ENCODE results near the gene MAP3K3.
"Not testable (repeated sequence)": the region's sequence is repeated elsewhere in the genome, so short reads cannot be mapped to it uniquely, and the experiment has no call there.

The MAP3K3 gene

DNA sequence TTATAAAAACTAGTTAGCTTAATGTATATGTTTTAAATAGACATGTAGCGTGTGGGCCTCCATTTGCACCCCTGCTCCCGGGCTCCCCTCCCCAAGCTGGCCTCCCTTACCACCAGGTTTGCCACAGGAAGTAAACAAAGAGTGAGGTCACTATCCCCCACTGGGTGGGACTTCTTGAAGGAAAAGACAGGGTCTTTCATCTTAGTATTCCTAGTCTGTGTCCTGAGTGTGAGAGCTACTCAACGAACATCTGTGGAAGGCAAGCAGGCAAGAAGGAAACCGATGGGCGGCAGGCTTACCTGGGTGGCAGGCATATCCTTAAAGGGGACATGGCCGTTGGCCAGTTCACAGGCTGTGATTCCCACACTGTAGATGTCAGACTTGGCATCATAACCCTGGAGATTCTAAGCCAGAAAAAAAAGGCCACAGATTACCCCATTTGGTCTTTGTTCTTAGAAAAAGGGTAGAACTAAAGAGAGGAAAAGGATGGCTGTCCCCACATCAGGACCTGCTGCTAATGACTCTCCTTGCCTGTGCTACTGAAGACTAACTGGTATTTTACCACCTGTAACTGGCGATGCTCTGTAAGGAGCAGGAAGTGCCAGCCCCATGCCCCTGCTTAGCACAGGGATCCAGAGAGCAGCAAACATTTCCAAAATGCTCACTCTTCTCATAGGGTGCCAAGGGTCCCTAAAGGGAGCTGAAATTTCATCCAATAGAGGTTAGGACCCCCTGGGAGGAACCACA, 84.3 kb downstream of the MAP3K3 start:
- ATAC-seq: no peak

DNA sequence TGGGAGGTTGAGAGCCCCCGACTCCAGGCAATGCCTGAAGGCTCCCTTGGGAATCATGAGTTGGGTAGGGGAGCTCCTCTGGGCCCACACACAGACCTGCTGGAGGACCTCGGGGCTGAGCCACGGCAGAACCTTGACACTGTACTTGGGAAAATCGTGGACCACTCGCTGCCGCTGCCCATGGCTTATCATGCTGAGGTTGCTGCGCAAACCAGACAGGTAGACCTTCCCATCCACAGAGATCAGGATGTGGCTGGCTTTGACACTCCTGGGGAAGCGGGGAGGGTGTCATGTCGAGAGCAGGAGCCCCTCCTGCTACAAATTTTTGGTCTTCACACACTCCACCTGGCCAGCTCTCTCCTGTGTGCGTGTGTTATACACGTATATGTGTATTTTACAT, 84.9 kb downstream of the MAP3K3 start:
- ATAC-seq: no peak

DNA sequence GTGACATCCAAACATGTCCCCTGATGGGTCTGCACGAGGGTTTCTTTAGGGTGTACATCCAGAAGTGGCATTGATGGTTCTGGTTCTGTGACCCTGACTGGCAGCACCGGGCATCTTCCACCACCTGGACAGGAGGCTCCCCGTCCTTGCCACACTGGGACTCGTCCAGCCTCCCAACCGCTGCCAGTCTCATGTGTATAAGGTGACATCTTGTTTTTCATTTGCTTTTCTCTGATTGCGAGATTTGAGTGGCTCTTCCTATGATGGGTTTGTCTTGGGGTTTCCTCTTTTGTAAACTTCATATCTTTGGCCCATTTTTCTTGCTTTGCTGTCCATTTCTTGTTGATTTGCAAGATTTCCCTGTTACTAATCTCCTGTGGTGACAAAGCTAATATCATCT, 86.9 kb downstream of the MAP3K3 start:
- no peak for ATAC-seq

DNA sequence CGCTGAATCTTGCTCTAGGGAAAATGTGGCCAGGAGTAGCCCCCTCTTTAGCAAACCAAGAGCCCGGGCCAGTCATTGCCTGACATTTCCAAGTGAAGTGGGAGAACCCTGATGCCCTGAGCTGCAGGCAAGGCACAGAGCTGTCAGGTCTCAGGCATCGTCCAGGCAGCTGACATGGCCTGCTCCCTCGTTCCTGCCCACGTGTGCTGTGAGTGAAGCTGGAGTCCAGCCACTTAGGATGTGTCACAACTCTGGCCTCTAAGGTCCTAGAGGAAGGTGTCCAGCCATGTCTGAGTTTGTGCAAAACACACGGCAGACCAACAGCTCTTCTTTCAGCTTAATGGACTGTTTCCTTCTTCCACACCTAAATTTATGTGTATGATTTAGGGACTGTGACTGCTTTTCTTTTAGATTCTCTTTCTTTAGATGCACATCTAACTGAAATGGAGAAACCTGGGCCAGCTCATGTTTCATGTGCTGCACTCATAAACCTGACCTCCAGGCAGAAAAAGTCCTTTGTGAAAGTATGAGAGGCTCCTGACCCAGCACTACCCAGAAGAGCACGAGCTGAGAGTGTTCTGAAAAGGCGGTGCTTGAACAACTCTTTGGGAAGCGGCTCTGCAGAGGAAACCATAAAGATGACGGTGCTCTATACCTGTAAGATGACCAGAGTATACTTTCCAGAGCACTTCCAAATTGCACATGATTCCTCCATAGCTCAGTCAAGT, 92.5 kb downstream of the MAP3K3 start:
- ATAC-seq: no peak

DNA sequence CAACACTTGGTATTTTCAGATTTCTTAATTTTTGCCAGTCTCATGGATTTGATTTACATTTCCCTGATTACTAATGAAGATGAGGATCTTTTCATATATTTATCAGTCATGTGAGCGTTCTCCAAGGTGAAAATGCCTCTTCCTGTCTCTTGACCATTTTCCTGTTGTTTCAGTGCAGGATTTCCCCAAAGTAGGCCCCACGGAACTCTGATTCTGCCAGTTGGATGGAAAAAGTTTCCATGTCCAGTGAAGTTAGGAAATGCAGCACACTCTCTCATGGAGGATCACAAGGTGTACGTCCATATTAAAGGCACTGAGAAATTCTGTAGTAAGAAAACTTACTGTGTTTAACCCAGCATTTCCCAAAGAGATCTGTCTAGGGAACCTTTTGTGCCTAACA, 94.2 kb downstream of the MAP3K3 start:
- no peak for ATAC-seq

DNA sequence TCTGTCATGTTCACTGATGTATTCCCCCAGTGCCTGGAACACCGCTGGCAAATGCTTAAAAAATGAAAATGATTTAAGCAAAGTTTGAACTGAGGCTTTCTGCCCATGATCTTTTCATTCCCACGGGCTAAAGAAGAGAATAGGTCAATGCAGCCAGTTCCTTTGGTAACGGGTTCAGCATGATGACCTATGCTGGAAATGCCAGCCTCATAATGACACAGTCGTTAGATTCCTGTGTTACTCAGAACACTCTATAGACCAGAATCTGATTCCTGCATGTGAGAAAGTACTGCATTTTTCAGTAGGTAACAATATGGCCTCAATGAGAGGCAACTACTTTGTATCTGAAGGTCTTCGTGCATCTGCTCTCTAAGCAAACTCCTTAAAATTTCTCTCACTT, 96.8 kb downstream of the MAP3K3 start:
- no peak for ATAC-seq

DNA sequence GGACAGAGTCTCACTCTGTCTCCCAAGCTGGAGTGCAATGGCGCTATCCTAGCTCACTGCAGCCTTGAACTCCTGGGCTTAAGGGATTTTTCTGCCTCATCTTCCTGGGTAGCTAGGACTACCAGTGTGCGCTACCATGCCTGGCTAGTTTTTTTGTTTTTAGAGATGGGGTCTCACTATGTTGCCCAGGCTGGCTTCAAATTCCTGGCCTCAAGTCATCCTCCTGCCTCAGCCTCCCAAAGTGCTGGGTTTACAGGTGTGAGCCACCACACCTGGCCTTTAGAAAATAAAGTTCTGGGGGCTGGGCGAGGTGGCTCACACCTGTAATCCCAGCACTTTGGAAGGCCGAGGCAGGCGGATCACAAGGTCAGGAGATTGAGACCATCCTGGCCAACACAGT, 98.0 kb downstream of the MAP3K3 start:
- ATAC-seq: not testable (repeated sequence)

DNA sequence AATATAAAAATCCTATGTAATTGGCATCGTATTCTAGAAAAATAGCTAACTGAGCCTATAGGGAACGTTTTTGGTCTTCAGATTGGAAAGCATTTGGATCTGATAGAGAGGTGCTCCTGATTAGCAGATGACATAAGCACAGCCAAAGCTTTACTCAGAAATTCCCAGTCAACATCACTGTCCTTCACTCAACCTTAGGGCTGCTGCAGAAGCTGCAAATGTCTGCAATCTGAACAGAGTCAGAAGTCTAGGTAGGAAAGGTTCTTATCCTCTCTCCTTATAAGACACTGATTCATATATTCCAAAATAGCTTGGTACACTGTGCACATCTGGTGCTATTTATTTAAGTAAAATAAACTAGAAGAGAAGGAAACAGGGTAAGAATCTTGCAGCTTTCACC, 100.2 kb downstream of the MAP3K3 start:
- ATAC-seq: no peak

DNA sequence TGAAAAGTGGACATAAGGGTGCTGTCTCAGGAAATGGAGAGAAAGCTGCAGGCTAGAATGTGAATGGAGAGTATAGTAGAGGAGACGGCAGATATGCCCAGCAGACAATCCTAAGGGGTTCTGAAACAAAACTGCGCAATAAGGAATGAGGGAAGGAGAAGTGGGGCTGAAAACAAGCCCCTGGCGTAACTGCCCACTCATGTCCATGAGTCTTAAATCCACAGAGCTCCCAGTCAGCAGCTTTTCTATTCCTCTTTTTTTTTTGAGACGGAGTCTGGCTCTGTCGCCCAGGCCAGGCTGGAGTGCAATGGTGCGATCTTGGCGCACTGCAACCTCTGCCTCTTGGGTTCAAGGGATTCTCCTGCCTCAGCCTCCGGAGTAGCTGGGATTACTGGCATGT, 113.5 kb downstream of the MAP3K3 start:
- no peak for ATAC-seq

DNA sequence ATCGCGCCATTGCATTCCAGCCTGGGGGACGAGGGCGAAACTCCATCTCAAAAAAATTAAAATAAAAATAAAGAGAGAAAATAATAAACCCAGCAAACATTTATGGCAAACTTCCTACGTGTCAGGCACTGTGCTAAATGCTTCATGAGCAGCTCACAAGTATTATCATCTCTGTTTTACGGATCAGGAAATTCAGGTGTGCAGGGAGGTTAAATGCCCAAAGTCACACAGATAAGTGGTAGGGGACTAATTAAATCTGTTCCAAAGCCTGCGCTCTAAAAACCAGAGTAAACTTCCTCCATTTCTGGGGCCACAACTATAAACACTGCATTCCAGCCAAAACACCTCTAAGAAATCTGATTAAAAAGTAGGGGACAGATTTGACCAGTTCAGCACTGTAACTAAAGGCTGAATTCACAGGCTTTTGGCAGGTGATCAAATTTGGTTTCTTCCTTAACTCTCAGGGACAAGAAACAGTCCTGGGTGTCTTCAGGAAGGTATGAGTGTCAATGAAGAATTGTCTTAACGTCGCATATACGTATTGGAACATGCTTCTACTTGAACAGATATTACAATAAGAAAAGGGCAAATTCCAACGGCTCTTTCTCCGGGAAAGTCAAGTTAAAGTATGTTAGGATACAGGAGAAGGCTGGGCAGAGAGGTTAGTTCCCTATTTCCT, 118.4 kb downstream of the MAP3K3 start:
- no peak for ATAC-seq

DNA sequence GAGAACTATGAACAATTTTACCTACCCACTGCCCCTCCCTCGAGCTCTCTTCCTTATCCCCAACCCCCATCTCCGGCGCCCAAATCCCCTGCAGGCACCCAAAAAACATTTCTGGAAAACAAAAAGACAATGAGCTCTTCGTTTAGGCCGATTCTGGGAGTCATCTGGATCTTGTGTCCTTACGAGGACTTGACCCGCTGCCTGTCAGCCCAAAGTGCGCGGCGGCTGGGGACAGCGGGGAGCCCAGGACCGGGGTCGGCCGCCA, 118.9 kb downstream of the MAP3K3 start:
- ATAC-seq: no peak

DNA sequence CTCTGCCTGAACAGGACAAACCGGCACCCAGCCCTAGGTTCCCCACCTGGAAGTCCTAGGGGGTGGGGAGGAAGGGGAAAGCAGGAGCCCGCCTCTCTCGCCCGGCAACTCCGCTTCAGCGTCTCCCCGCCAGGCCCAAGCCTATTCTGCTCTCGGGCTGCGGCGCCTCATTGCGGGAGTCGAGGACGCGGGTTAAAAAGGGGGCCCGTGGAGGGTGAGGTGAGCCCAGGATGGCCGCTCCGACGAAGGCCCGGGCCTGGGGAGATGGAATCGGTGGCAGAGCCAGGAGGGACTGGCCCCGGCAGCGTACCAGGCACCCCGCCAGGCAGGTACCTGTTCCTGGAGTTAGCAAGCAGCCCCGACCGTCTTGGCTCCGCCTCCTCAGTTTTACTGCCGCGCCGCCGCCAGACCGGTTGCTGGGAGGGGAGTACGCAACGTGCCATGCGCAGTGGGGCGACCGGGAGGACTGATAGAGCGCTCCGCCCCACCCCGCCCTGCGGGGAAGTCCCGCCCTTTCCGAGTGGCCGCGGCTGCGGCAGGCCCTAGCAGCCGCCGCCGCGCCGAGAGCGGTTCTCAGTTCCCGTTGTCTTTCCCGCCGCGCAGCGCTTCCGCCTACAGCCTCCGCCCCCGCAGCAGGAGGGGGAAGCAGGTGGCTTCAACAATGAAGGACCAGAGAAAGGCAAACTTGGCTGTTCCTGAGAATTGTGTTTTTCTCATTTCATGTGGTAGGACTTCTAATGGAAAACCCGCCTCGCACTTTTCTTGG, 119.4 kb downstream of the MAP3K3 start, which contains the start of gene STRADA:
Gene STRADA, minus strand, starts transcription at position 392 of the 766 bp plus-strand sequence. CDS start 13,430 bp downstream, outside the sequence.
- ATAC-seq: peak; percentile 89 to 95

All from activated CD4-positive, CD25-positive, alpha-beta regulatory T cell treated with anti-CD3 and anti-CD28 coated beads, Interleukin-2, amount 50 U/mL, for 24 hours (primary cell).